ENCODE results near the gene ARHGEF12. TPM values are rescaled to one million over a fixed set of nuclear protein-coding genes. Genes with fewer than 3 reads are reported as not detected.

The ARHGEF12 gene
- polyA plus RNA-seq, 1 donor (not counting 4 experiments of a cell fraction or from before 2014, with no cell fraction given): 28.8 TPM

GRCh38 chr11:120465921-120466534 is 129.8 kb downstream of the ARHGEF12 start:
- H3K27ac ChIP-seq (ENCODE audit: control insufficient read depth, insufficient read depth, low read length): no peak overlapping the region
- no peak overlapping the region for H3K9ac ChIP-seq (ENCODE audit: control insufficient read depth, extremely low read depth, insufficient read depth, low read length)
- TF ChIP-seq EZH2 (IDR thresholded peaks at IDR 0.05; ENCODE audit: low read length): no peak
- TF ChIP-seq CTCF (optimal IDR thresholded peaks at IDR 0.05 in 1 of 3, IDR thresholded peaks at IDR 0.05 in 1 of 3, conservative IDR thresholded peaks at IDR 0.05 in 1 of 3; ENCODE audit: extremely low read depth in 1 of 3, insufficient read depth in 2 of 3, low read length in 3 of 3): no peak
- no peak overlapping the region for H3K4me2 ChIP-seq (ENCODE audit: control insufficient read depth, extremely low read depth, insufficient read depth, low read depth, low read length)
- no peak overlapping the region for H3K4me3 ChIP-seq (ENCODE audit: control insufficient read depth in 2 of 3, extremely low read depth in 1 of 3, insufficient read depth in 2 of 3, low read depth in 1 of 3, low read length in 3 of 3)
- H3K9me3 ChIP-seq (ENCODE audit: control insufficient read depth, low read depth, low read length): no peaks in the 10 kb centered on the region
- H3K4me1 ChIP-seq (ENCODE audit: control insufficient read depth, extremely low read depth, insufficient read depth, low read length): peaks cover 3% of the 10 kb centered on the region
- FAIRE-seq (no peak), DNase-seq (ENCODE audit: low read depth, low spot score) (no peak)
- no peaks in the 10 kb centered on the region for H3K9me1 ChIP-seq (ENCODE audit: control insufficient read depth, extremely low read depth, insufficient read depth, low read length)
- H3K36me3 ChIP-seq (ENCODE audit: control insufficient read depth in 2 of 2, extremely low read depth in 1 of 2, insufficient read depth in 2 of 2, low read length in 2 of 2): peaks cover 14 to 15% of the 10 kb centered on the region in 2 experiments
- no peaks in the 10 kb centered on the region for H3K79me2 ChIP-seq (ENCODE audit: control insufficient read depth, insufficient read depth, low read length)
- dilution Hi-C loops (cut with MboI; ENCODE audit: extremely low pct_ligation_motif_present, low sequenced_read_pairs): no loop called here
- no peaks in the 10 kb centered on the region for H4K20me1 ChIP-seq (ENCODE audit: control insufficient read depth, extremely low read depth, insufficient read depth, low read length)
- H2AFZ ChIP-seq (ENCODE audit: control insufficient read depth, low read length): no peak overlapping the region
- no peaks in the 10 kb centered on the region for H3K27me3 ChIP-seq (ENCODE audit: control insufficient read depth, extremely low read depth, insufficient read depth, low read length)

- dilution Hi-C loops (cut with MboI; ENCODE audit: extremely low pct_ligation_motif_present, low sequenced_read_pairs): no loop called here
- no peak for DNase-seq (ENCODE audit: low read depth, low spot score)
- H3K9ac ChIP-seq (ENCODE audit: control insufficient read depth, extremely low read depth, insufficient read depth, low read length): no peak overlapping the region
Measured at GRCh38 chr11:120467627-120468026, 131.4 kb downstream of the ARHGEF12 start.

More at GRCh38 chr11:120467627-120468026, 131.4 kb downstream of the ARHGEF12 start:
- Histone ChIP-seq H3K4me1 (ENCODE audit: control insufficient read depth, extremely low read depth, insufficient read depth, low read length) (peaks cover 7% of the 10 kb centered on the region), H2AFZ (ENCODE audit: control insufficient read depth, low read length) (no peak overlapping the region), H3K9me1 (ENCODE audit: control insufficient read depth, extremely low read depth, insufficient read depth, low read length) (no peaks in the 10 kb centered on the region), H3K36me3 (ENCODE audit: control insufficient read depth in 2 of 2, extremely low read depth in 1 of 2, insufficient read depth in 2 of 2, low read length in 2 of 2) (peaks cover 6 to 9% of the 10 kb centered on the region in 2 experiments), H3K27me3 (ENCODE audit: control insufficient read depth, extremely low read depth, insufficient read depth, low read length) (no peaks in the 10 kb centered on the region), H3K79me2 (ENCODE audit: control insufficient read depth, insufficient read depth, low read length) (no peaks in the 10 kb centered on the region), H3K27ac (ENCODE audit: control insufficient read depth, insufficient read depth, low read length) (no peak overlapping the region), H3K9me3 (ENCODE audit: control insufficient read depth, low read depth, low read length) (no peaks in the 10 kb centered on the region), H4K20me1 (ENCODE audit: control insufficient read depth, extremely low read depth, insufficient read depth, low read length) (no peaks in the 10 kb centered on the region), H3K4me2 (ENCODE audit: control insufficient read depth, extremely low read depth, insufficient read depth, low read depth, low read length) (no peak overlapping the region), H3K4me3 (ENCODE audit: control insufficient read depth in 2 of 3, extremely low read depth in 1 of 3, insufficient read depth in 2 of 3, low read depth in 1 of 3, low read length in 3 of 3) (no peak overlapping the region)
- FAIRE-seq: peak; percentile 36
- no peak for TF ChIP-seq EZH2 (IDR thresholded peaks at IDR 0.05; ENCODE audit: low read length)
- no peak for TF ChIP-seq CTCF (optimal IDR thresholded peaks at IDR 0.05 in 1 of 3, IDR thresholded peaks at IDR 0.05 in 1 of 3, conservative IDR thresholded peaks at IDR 0.05 in 1 of 3; ENCODE audit: extremely low read depth in 1 of 3, insufficient read depth in 2 of 3, low read length in 3 of 3)
